GM18499 (cell line): ENCODE measurements around the gene ZNF790.
"Not testable (repeated sequence)": the region's sequence is repeated elsewhere in the genome, so short reads cannot be mapped to it uniquely, and the experiment has no call there.

Experiments used
- ATAC-seq: cut with Tn5 transposase; IDR thresholded peaks from one replicate; pipeline ENCODE4 v1.9.1; 2021; ENCODE audit warnings: moderate number of reproducible peaks; ENCODE audit not compliant: insufficient read depth, unreplicated experiment

Gene ZNF790

DNA sequence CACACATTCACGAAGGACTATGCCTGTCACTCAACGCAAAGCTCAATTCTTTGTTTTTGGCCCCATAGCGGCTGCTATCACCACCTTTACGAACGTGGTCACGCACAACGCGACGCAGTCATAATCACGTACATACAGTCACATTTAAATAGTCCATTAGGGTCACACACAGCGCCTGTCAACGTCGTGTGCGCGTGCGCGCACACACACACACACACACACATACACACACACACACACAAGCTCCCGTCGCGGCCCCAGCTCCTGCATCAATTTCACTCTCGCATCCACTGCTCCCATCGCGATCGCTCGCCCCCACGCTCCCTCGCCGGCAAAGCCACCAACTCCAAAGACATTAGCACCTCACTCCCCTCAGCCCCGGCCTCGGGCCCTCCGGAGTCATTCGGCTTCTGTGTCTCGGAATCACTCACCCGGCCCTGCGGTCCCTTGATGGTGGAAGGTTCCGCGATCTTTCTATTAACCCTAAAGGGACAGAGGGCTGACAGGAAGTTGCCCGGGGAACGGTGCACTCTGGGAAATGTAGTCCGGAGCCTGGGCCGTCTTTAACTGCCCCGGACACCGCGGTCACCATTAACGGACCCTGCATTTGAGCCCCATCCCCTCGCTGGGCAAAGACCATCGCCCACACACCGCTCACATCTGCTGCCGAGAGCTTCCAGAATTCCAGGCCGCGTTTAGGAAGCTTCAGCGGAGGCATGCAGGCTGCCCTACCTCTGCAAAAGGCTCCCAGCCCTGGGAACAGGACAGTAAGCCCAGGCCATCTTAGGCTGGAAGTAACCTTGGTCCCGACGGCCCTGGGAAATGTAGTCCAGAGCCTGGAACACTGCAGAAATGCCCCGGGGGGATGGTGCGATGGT lies at the start of gene ZNF790:
TSS of gene ZNF790 (minus strand) at position 482 of the 878 bp plus-strand sequence. CDS start 12,768 bp downstream, outside the sequence.
- peak; percentile 62 for ATAC-seq

DNA sequence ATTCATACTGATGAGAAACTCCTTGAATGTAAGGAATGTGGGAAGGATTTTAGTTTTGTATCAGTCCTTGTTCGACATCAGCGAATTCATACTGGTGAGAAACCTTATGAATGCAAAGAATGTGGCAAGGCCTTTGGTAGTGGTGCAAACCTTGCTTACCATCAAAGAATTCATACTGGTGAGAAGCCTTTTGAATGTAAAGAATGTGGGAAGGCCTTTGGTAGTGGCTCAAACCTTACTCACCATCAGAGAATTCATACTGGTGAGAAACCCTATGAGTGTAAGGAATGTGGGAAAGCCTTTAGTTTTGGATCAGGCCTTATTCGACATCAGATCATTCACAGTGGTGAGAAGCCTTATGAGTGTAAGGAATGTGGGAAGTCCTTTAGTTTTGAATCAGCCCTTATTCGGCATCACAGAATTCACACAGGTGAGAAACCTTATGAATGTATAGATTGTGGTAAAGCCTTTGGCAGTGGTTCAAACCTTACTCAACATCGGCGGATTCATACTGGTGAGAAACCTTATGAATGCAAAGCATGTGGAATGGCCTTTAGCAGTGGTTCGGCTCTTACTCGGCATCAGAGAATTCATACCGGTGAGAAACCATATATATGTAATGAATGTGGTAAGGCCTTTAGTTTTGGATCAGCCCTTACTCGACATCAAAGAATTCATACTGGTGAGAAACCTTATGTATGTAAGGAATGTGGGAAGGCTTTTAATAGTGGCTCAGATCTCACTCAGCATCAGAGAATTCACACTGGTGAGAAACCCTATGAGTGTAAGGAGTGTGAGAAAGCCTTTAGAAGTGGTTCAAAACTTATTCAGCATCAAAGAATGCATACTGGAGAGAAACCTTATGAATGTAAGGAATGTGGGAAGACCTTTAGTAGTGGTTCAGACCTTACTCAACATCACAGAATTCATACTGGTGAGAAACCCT lies 39.1 kb upstream of the ZNF790 start:
- no peak for ATAC-seq

DNA sequence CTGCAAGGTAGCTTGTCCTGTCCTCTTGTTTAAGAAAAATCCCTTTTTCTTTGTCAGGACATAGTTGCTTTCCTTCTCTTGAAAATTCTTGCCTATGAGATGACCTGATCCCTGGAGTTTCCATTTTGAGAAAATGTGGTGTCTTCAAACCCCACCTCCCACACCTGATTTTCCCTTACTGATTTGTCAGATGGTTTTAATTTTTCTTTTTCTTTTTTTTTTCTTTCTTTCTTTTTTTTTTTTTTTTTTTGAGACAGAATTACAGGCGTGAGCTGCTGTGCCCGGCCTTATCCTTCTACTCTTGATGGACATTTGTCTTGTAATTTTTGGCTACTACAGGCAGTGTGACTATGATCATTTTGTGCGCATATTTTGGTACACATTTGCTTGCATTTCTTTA lies 13.7 kb upstream of the ZNF790 start:
- ATAC-seq, result no peak

DNA sequence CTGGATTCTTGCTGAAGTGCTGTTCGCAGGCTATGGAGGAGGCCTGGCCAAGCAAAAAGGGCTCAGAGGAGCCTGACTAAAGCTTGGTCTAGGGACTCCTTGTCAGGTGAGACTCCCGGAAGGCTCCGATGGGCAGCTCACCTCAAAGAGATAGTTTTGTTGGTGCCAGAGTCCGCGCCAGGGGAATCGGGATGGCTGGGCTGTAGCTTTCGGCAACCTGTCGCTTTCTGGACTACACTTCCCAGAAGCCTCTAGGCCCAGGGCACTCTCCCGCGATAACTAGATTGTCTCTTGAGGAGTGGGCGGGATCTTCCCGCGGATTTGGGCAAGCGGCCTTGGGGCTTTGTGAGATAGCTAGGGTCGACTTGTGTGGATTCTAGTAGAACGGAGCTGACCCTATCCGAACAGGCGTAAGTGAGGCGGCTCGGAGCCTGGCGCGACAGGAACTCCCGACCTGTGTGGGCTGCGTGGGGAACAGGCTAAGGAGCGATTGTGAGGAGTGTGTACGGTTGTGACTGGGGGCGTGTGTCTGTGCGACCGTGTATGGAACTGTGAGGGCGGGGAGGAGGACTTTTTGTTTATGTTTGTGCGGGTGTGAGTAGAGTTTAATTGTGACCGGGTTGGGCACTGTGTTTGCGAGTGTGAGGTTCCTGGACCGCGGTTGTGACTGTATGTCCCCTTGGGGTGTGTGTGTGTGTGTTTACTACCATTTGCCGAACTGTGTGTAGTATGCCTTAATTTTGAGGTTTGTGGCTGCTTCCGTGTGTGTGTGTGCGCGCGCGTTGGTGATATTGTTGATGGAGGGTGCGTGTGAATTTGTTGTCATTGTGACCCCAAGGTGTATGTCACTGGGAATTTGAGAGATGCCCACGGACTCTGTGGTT lies 12.6 kb upstream of the ZNF790 start, which contains the start of gene ZNF345:
TSS of gene ZNF345 (plus strand) at position 318 of the 884 bp plus-strand sequence. CDS start 25,955 bp downstream, outside the sequence.
- peak; percentile 54 for ATAC-seq

DNA sequence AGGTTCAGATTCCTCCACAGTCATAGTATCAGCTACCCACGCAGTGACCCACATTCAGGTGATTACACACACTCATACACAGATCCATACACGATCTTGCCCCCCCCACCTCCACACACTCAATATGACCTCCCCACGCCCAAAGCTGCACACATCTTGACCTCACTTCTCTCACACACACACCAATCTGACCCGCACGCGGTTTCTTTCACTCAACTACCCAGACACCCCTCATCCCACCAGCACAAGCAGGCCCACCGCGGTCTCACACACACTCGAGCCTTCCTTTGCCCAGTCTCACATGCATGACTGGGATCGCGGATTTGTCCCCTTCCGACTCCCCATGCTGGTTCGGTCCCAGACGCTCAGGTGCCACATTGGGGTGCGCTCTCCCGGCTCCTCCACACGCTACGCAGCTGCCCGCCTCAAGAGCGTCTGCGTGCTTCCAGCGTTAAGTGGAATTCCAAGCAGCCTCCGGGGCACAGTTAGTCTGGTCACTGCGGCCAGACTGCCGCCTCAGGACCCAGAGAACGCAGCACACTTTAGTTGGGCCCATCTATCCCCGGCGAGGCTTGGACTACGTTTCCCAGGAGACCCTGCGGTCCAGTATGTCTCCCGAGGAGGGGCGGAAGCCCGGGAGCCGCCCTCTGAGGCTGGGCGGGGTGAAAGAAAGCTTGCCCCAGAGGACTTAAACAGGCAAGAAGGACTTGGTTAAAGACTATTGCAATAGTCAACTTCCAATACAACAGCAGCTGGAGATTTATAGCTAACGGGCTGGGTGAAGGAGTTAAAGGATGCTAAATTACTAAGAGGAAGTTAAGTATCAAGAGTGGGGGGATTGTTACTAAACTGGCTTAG lies 11.7 kb upstream of the ZNF790 start:
- peak; percentile 43 for ATAC-seq

DNA sequence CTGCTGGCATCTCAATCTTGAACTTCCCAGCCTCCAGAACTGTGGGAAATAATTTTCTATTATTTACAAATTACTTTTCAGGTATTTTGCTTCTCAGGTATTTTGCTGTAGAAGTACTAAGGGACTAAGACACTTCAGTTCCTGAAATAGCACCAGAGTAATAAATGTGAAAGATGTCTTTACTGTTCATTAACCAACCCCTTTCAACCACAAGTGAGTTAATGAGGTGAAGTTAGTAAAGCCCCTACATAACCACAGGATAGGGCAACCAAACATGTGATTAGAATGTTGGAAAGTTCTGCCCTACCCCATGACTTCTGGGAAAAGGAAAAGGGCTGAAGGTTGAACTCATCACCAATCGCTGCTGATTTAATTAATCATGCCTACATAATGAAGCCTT lies 9.8 kb upstream of the ZNF790 start:
- no peak for ATAC-seq

DNA sequence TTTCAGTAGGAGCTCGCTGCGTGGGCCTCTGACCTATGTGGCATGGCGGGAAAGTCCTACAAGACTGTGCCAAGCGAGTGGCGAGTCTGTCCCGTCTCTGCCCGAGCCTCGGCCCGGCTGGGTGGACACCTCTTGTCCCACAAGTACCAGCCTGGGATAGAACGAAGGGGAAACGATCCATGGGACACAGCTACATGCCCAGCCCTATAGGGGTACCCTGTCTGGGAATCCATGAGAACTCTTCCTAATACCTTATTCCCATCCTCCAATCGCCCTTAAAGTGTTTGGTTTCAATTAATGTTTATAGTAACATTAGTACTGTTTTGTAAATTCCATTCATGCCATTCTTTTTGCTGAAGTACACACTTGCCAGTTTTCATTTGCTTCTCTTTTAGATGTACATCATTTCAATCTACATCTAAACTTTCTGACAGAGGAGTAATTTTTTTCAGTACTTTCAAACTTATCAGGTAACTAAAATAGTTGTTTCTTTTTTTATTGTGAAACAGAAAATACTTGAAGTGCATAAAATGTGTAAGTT lies 667 bp upstream of the ZNF790 start:
- no peak for ATAC-seq

DNA sequence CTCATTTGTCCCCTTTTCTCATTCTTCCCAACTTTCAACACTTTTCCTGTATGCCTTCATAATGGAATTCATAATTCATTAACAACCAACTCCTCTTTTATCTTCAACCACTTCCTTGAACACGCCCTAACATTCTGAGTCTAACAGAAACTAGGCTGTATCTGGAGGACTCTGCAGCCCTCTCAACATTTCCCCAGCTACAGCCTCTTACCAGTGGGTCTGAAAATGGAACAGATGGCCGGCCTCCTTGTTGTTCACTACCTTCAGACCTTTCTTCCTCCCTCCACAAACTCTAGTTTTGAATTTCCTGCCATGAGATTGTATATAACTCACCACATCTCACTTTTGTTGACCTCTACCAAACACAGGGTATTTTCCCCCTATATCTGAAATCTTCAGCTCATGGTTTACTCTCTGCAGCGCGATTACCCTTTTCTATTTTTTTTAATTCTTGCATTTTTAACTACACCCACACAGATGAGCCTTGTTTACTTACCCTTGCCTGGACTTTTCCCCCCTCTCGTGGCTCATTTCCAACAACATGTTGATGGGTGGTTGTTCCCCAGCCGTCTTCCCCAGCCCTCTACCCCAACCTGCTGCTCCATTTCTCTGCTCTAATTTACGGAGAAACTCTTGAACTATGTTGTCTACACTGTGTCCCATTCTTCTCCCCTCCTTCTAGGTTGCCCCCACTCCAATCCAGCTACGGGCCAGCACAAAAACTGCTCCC lies 846 bp downstream of the ZNF790 start:
- ATAC-seq, result no peak

DNA sequence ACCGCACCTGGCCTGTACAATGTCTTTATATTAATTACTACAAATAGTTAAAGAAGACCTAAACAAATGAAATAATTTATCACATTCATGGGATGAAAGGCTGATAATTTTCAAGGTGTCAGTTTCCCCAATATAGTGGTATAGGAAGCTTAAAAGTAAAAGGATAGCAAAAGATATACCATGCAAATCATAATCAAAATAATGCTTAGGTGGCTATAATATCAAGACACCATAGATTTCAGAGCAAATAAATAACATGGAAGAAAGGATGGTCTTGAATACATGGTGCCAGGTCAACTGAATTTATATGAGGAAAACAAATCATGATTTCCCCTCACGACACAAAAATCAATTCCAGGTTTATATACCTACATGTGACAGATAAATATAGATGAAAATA lies 4.8 kb downstream of the ZNF790 start:
- ATAC-seq, result no peak

DNA sequence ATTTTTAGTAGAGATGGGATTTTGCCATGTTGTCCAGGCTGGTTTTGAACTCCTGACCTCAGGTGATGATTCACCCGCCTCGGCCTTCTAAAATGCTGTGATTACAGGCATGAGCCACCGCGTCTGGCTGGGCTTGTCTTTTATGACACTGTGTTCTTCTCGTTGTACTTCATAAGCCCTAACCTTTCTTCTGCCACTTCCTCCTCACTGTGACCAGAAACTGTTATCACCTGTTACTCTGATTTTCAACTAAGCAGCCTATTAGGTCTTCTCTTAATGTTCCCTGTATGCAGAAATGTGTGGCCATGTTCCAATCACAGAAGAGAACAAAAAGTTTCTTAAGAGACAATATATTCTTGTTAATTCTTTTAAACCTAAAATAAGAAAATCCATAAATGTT lies 16.4 kb downstream of the ZNF790 start:
- ATAC-seq, result no peak

DNA sequence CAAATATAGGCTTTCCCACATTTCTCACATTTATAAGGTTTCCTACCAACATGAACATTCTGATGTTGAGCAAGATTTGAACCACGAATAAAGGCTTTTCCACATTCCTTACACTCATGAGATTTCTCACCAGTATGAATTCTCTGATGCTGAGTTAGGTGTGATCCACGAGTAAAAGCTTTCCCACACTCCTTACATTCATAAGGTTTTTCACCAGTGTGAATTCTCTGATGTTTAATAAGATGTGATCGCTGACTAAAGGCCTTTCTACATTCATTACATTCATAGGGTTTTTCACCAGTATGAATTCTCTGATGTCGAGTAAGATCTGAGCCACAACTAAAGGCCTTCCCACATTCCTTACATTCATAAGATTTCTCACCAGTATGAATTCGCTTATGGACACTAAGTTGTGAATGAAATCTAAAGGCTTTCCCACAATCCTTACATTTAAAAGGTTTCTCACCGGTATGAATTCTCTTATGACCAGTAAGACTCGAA lies 19.0 kb downstream of the ZNF790 start:
- no peak for ATAC-seq

DNA sequence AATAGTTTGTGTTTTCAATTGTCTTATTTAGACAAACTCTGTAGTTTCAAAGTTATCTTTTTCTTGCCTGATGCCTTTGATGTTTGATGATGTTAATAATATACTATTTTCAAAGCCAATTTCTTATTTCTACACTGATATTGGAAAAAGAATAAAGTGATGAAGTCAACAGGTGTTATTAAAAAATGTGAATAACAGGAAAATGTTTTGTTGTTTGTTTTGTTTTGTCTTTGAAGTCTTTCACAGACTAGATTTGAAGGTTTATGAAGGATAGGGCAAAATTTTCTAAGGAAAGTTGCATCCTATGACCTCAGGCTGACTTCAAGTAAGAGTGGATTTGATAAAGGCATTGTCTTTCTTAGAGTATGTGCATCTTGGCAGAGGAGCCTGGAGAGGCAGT lies 31.2 kb downstream of the ZNF790 start:
- no peak for ATAC-seq

DNA sequence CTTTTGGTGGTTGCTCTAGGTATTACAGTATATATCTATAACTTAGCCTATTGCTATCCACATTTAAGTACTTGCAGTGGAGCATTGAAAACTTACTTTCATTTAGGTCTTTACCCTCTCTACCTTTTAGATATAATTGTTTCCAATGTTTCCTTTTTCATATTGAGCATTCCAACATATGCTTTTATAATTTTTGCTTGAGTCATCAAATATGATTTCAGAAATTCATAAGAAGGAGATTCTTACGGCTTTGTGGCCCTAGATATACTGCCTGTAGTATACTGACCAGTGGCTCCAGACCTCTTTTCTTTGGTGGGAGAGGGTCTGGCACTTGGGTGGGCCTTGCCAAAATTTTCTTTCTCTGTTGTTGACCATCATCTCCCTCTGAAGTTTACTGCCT lies 32.8 kb downstream of the ZNF790 start:
- no peak for ATAC-seq

DNA sequence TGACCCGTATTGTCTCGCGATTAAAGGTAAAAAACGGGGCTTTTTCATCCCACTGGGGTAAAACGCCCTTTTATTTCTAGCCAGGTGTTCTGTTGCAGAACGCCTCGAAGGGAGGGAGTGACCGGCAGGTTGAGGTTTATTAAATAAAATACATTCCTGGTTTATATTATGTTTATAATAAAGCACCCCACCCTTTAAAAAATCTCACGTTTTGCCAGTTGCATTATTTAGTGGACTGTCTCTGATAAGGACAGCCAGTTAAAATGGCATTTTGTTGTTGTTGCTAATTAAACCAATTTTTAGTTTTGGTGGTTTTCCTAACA lies 40.4 kb downstream of the ZNF790 start:
- ATAC-seq, result no peak

DNA sequence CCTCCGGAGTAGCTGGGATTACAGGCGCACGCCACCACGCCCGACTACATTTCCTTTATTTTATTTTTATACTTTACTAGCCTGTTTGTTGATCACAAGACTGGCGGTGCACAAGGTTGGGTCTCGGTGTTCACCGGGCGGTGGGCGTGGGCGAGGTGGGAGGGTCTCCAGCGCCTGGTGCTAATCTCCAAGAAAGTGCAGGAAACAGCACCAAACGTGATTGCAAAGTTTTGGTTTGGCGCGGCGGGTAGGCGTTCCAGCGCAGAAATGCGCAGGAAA lies 41.5 kb downstream of the ZNF790 start:
- no peak for ATAC-seq

DNA sequence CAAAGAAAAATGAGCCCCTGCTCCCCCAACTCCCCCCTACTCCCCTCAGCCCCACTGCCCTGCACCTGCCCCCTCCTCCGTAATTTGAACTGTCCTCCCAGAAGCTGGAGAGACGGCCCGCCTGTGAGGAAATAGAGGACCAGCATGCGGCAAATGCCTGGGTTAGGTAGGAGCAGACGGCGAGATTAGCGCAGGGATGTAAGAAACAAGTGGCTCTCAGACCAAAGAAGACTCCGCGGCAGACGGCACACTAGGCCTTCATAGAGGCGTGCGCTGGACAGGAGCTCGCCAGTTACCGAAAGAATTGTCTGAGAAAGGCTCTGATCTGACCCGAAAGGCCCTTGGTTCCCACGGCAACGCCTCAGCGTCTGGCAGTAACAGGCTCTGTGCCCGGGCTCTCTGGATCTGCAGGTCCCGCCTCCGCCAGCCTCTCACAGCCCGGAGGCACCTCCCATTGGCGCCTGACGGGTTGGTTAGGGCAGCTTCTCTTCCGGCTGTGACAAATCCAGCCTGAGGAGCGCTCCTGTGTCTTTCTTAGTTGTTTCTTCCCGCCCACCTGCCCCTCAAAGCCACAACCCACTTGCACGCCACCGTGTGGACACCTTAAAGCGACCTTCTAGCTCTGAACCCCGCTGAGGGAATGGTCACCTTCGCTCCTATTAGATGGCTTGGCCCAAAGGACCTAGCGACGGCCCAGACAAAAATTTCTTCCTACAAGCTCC lies 46.6 kb downstream of the ZNF790 start:
- ATAC-seq, result not testable (repeated sequence)

DNA sequence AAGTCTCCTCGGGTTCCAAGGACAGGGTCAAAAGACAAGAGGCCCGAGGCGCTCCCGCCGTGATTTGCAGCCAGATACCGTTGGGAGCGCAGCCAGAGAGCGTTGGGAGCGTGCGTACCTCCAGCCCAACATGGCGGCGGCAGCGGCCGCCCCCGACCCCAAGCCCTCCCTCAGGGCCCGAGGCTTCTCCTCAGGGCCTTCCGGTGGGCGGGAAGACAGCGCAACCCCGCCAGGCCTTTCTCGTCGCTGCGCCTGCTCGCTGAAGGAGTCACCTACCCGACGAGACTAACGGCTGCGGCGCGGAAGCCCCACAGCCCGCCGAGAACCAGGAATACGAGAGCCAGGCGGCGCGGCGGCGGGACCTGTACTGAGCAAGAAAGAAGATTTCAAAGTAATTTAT lies 62.4 kb downstream of the ZNF790 start:
- no peak for ATAC-seq

DNA sequence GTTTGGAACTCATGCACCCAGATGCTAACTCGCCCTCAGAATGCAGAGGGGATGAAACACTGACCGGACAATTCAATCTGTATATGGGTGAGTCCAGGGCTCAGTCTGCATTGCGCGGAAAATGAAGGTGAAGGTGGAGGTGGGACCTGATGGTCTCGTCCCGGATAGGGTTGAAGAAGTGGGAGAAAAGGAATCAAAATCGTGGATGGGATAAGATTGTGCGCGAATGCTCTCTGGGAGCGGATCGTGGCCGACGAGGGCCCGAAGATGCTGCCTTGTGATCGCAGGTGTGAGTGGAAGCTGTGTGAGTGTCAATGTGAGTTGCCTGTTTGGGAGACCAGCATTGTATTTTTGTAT lies 65.0 kb downstream of the ZNF790 start:
- no peak for ATAC-seq
